ENCODE measurements around the gene CFLAR. TPM values are rescaled to one million over a fixed set of nuclear protein-coding genes. Genes with fewer than 3 reads are reported as not detected.

The CFLAR gene
- total RNA-seq, 1 donor from 2014 or later = 47.5 TPM

- H3K4me3 Mint-ChIP-seq (ENCODE audit: unreplicated experiment) = peak overlapping the region; percentile 72
- Histone ChIP-seq H3K4me1 (ENCODE audit: insufficient read depth, low read length) (peaks cover 61% of the 10 kb centered on the region), H3K4me2 (ENCODE audit: low read length) (peak overlapping the region; percentile 77), H2AFZ (ENCODE audit: low read depth, low read length) (no peak overlapping the region), H3K4me3 (ENCODE audit: insufficient read depth, low read depth, low read length) (peak overlapping the region; percentile 41), H4K20me1 (ENCODE audit: insufficient read depth, low read length) (no peaks in the 10 kb centered on the region), H3K79me2 (ENCODE audit: insufficient read depth, low read length) (peaks cover 69% of the 10 kb centered on the region), H3K27ac (ENCODE audit: low read depth, low read length) (peak overlapping the region; percentile 98), H3K36me3 (ENCODE audit: insufficient read depth, low read length) (no peaks in the 10 kb centered on the region), H3K27me3 (ENCODE audit: insufficient read depth, low read length) (no peaks in the 10 kb centered on the region), H3K9me3 (ENCODE audit: insufficient read depth, low read depth, low read length) (no peaks in the 10 kb centered on the region), H3K9ac (ENCODE audit: low read length) (peak overlapping the region; percentile 82)
- H3K27ac Mint-ChIP-seq (ENCODE audit: unreplicated experiment) = peak overlapping the region; percentile 99
- TF ChIP-seq CTCF (IDR thresholded peaks at IDR 0.05; ENCODE audit: insufficient read depth, low read depth, low read length) (no peak), EZH2 (IDR thresholded peaks at IDR 0.05; ENCODE audit: insufficient read depth, low read length) (no peak)
- H3K36me3 Mint-ChIP-seq (ENCODE audit: low read depth, unreplicated experiment) = peaks cover 4% of the 10 kb centered on the region
- FAIRE-seq (peak; percentile 23), DNase-seq (ENCODE audit: low read depth) (peak; percentile 92)
- no peaks in the 10 kb centered on the region for H3K9me3 Mint-ChIP-seq (ENCODE audit: unreplicated experiment)
- peaks cover 75% of the 10 kb centered on the region for H3K4me1 Mint-ChIP-seq (ENCODE audit: low read depth, unreplicated experiment)
- no peaks in the 10 kb centered on the region for H3K27me3 Mint-ChIP-seq (ENCODE audit: low read depth, unreplicated experiment)
Measured at GRCh38 chr2:201128933-201129505, 13.1 kb downstream of the CFLAR start.

GRCh38 chr2:201130524-201131186 lies 14.7 kb downstream of the CFLAR start:
- Histone ChIP-seq H3K4me1 (ENCODE audit: insufficient read depth, low read length) (peaks cover 56% of the 10 kb centered on the region), H3K9ac (ENCODE audit: low read length) (peak overlapping the region; percentile 66)

More at GRCh38 chr2:201130524-201131186, 14.7 kb downstream of the CFLAR start:
- Mint-ChIP-seq H3K4me3 (ENCODE audit: unreplicated experiment) (peak overlapping the region; percentile 79), H3K9me3 (ENCODE audit: unreplicated experiment) (no peaks in the 10 kb centered on the region), H3K27me3 (ENCODE audit: low read depth, unreplicated experiment) (no peaks in the 10 kb centered on the region), H3K36me3 (ENCODE audit: low read depth, unreplicated experiment) (peaks cover 8% of the 10 kb centered on the region), H3K4me1 (ENCODE audit: low read depth, unreplicated experiment) (peaks cover 66% of the 10 kb centered on the region), H3K27ac (ENCODE audit: unreplicated experiment) (peak overlapping the region; percentile 92)
- FAIRE-seq (peak; percentile 93), DNase-seq (ENCODE audit: low read depth) (peak; percentile 92)
- H3K27me3 ChIP-seq (ENCODE audit: insufficient read depth, low read length) = no peaks in the 10 kb centered on the region
- no peaks in the 10 kb centered on the region for H4K20me1 ChIP-seq (ENCODE audit: insufficient read depth, low read length)
- peak overlapping the region; percentile 71 for H3K4me2 ChIP-seq (ENCODE audit: low read length)
- peak overlapping the region; percentile 98 for H3K27ac ChIP-seq (ENCODE audit: low read depth, low read length)
- peaks cover 9% of the 10 kb centered on the region for H3K36me3 ChIP-seq (ENCODE audit: insufficient read depth, low read length)
- H3K4me3 ChIP-seq (ENCODE audit: insufficient read depth, low read depth, low read length) = peak overlapping the region; percentile 22
- no peak for TF ChIP-seq EZH2 (IDR thresholded peaks at IDR 0.05; ENCODE audit: insufficient read depth, low read length)
- TF ChIP-seq CTCF (IDR thresholded peaks at IDR 0.05; ENCODE audit: insufficient read depth, low read depth, low read length) = no peak
- no peak overlapping the region for H2AFZ ChIP-seq (ENCODE audit: low read depth, low read length)
- H3K79me2 ChIP-seq (ENCODE audit: insufficient read depth, low read length) = peaks cover 53% of the 10 kb centered on the region
- no peaks in the 10 kb centered on the region for H3K9me3 ChIP-seq (ENCODE audit: insufficient read depth, low read depth, low read length)

All from astrocyte (in vitro differentiated cells and primary cell).